ENCODE results near the gene TAGAP. TPM values are rescaled to one million over a fixed set of nuclear protein-coding genes. Genes with fewer than 3 reads are reported as not detected.
"Not testable (repeated sequence)": the region's sequence is repeated elsewhere in the genome, so short reads cannot be mapped to it uniquely, and the experiment has no call there.

The TAGAP gene
- total and polyA plus RNA-seq, 4 experiments from 2014 or later, result 160 to 276 (median 188) TPM

- Histone ChIP-seq H3K36me3 (ENCODE audit: insufficient read depth, low read length) (no peaks in the 10 kb centered on the region), H3K4me1 (ENCODE audit: insufficient read depth, low read length) (peaks cover 74% of the 10 kb centered on the region), H3K27me3 (ENCODE audit: insufficient read depth, low read length) (no peaks in the 10 kb centered on the region), H3K9me3 (ENCODE audit: control insufficient read depth in 1 of 2, low read length in 2 of 2) (no peaks in the 10 kb centered on the region), H3K27ac (ENCODE audit: low read depth, low read length) (no peak overlapping the region), H3K4me3 (ENCODE audit: low read length in 2 of 2) (no peak overlapping the region)
- intact Hi-C loops (cut with micrococcal nuclease), result no loop called here
- CTCF ChIA-PET (ENCODE audit: partially characterized antibody), result interaction anchor here (9.4 to 24.9 kb wide), 3 partner anchors 27 to 120 kb away, joined by 220 to 676 read pairs (median 440); partner anchors contain the start of gene TAGAP
- H3K36me3 Mint-ChIP-seq, result peaks cover 0 to 5% of the 10 kb centered on the region in 2 donors
- peaks cover 0 to 1% (median 0%) of the 10 kb centered on the region in 8 donors for H3K9me3 Mint-ChIP-seq
- H3K27ac Mint-ChIP-seq, result peak overlapping the region in 5 of 7 donors; percentile 34 to 89 (median 80)
- peaks cover 51 to 82% (median 66%) of the 10 kb centered on the region in 4 donors for H3K4me1 Mint-ChIP-seq
- POLR2A ChIA-PET (ENCODE audit: partially characterized antibody), result interaction anchor here (3.1 to 22.0 kb wide), 3 partner anchors 26 to 95 kb away, joined by 15 to 651 read pairs (median 18); partner anchors contain the start of gene TAGAP
- peak overlapping the region in 5 of 8 donors; percentile 1 to 83 (median 53) for H3K4me3 Mint-ChIP-seq
- DNase-seq, result no peak
- no peaks in the 10 kb centered on the region for H3K27me3 Mint-ChIP-seq
These were observed 32.6 kb downstream of the TAGAP start for GRCh38 chr6:159012201-159012600.

GRCh38 chr6:159010037-159010612, 34.7 kb downstream of the TAGAP start:
- H3K4me1 Mint-ChIP-seq, result peaks cover 49 to 69% (median 56%) of the 10 kb centered on the region in 4 donors
- intact Hi-C loops (cut with micrococcal nuclease); H3K36me3 ChIP-seq (ENCODE audit: insufficient read depth, low read length); H3K27me3 ChIP-seq (ENCODE audit: insufficient read depth, low read length); H3K27me3 Mint-ChIP-seq; H3K36me3 Mint-ChIP-seq; H3K9me3 ChIP-seq (ENCODE audit: control insufficient read depth in 1 of 2, low read length in 2 of 2); DNase-seq; H3K4me3 ChIP-seq (ENCODE audit: low read length in 2 of 2); H3K27ac ChIP-seq (ENCODE audit: low read depth, low read length); H3K9me3 Mint-ChIP-seq: not testable (repeated sequence)
- POLR2A ChIA-PET (ENCODE audit: partially characterized antibody), result interaction anchor here (0.8 to 22.0 kb wide), 9 partner anchors 8 to 124 kb away, joined by 3 to 651 read pairs (median 13); partner anchors contain the start of genes RSPH3 and TAGAP
- CTCF ChIA-PET (ENCODE audit: partially characterized antibody), result interaction anchor here (1.5 to 24.9 kb wide), 9 partner anchors 10 to 122 kb away, joined by 3 to 676 read pairs (median 25); partner anchors contain the start of genes RSPH3 and TAGAP
- peaks cover 58% of the 10 kb centered on the region for H3K4me1 ChIP-seq (ENCODE audit: insufficient read depth, low read length)
- H3K4me3 Mint-ChIP-seq, result peak overlapping the region in 4 of 8 donors; percentile 32 to 75 (median 46)
- peak overlapping the region in 6 of 7 donors; percentile 36 to 88 (median 70) for H3K27ac Mint-ChIP-seq

- Mint-ChIP-seq H3K27me3 (no peaks in the 10 kb centered on the region), H3K36me3 (peaks cover 0 to 5% of the 10 kb centered on the region in 2 donors), H3K4me1 (peaks cover 37 to 55% (median 47%) of the 10 kb centered on the region in 4 donors), H3K4me3 (peak overlapping the region; percentile 64 to 77 (median 72)), H3K27ac (peak overlapping the region; percentile 7 to 90 (median 77)), H3K9me3 (peaks cover 0 to 1% (median 0%) of the 10 kb centered on the region in 8 donors)
- intact Hi-C loops (cut with micrococcal nuclease), result loop anchor here (1.0 kb wide), 3 partner anchors 34 to 126 kb away; no protein-coding TSS in a partner anchor
- Histone ChIP-seq H3K9me3 (ENCODE audit: control insufficient read depth in 1 of 2, low read length in 2 of 2) (no peaks in the 10 kb centered on the region), H3K4me3 (ENCODE audit: low read length in 2 of 2) (peak overlapping the region in 1 of 2 donors; percentile 29), H3K36me3 (ENCODE audit: insufficient read depth, low read length) (no peaks in the 10 kb centered on the region), H3K27me3 (ENCODE audit: insufficient read depth, low read length) (no peaks in the 10 kb centered on the region), H3K4me1 (ENCODE audit: insufficient read depth, low read length) (peaks cover 44% of the 10 kb centered on the region), H3K27ac (ENCODE audit: low read depth, low read length) (no peak overlapping the region)
- ChIA-PET POLR2A (ENCODE audit: partially characterized antibody) (interaction anchor here (1.0 to 22.0 kb wide), 13 partner anchors 9 to 127 kb away, joined by 3 to 651 read pairs (median 12); partner anchors contain the start of genes RSPH3 and TAGAP), CTCF (ENCODE audit: partially characterized antibody) (interaction anchor here (0.7 to 24.9 kb wide), 22 partner anchors 9 to 143 kb away, joined by 3 to 676 read pairs (median 6); partner anchors contain the start of genes RSPH3 and TAGAP)
- DNase-seq, result peak; percentile 54 to 68 (median 66)
These were observed 36.0 kb downstream of the TAGAP start for GRCh38 chr6:159008656-159009288.

- CTCF ChIA-PET (ENCODE audit: partially characterized antibody), result interaction anchor here (0.7 to 24.9 kb wide), 8 partner anchors 10 to 142 kb away, joined by 3 to 676 read pairs (median 24); partner anchors contain the start of gene TAGAP
- H3K4me1 Mint-ChIP-seq, result peaks cover 30 to 48% (median 38%) of the 10 kb centered on the region in 4 donors
These were observed 37.3 kb downstream of the TAGAP start for GRCh38 chr6:159007510-159007909.

GRCh38 chr6:159005436-159005835, 39.4 kb downstream of the TAGAP start:
- Mint-ChIP-seq H3K9me3 (peaks cover 0 to 1% (median 0%) of the 10 kb centered on the region in 8 donors), H3K27me3 (no peaks in the 10 kb centered on the region), H3K36me3 (peaks cover 0 to 10% of the 10 kb centered on the region in 2 donors), H3K4me3 (no peak overlapping the region), H3K27ac (no peak overlapping the region), H3K4me1 (peaks cover 22 to 43% (median 31%) of the 10 kb centered on the region in 4 donors)
- ChIA-PET POLR2A (ENCODE audit: partially characterized antibody) (interaction anchor here (9.6 kb wide), 1 partner anchor 102 kb away, joined by 144 read pairs; no protein-coding TSS in a partner anchor), CTCF (ENCODE audit: partially characterized antibody) (interaction anchor here (19.0 to 24.9 kb wide), 2 partner anchors 103 to 127 kb away, joined by 440 to 676 read pairs; no protein-coding TSS in a partner anchor)
- no peak overlapping the region for H3K27ac ChIP-seq (ENCODE audit: low read depth, low read length)
- H3K36me3 ChIP-seq (ENCODE audit: insufficient read depth, low read length), result no peaks in the 10 kb centered on the region
- peaks cover 32% of the 10 kb centered on the region for H3K4me1 ChIP-seq (ENCODE audit: insufficient read depth, low read length)
- no peaks in the 10 kb centered on the region for H3K27me3 ChIP-seq (ENCODE audit: insufficient read depth, low read length)
- no peak for DNase-seq
- no peaks in the 10 kb centered on the region for H3K9me3 ChIP-seq (ENCODE audit: control insufficient read depth in 1 of 2, low read length in 2 of 2)
- intact Hi-C loops (cut with micrococcal nuclease), result no loop called here
- no peak overlapping the region for H3K4me3 ChIP-seq (ENCODE audit: low read length in 2 of 2)

More at GRCh38 chr6:159007510-159007909, 37.3 kb downstream of the TAGAP start:
- Histone ChIP-seq H3K27ac (ENCODE audit: low read depth, low read length) (no peak overlapping the region), H3K9me3 (ENCODE audit: control insufficient read depth in 1 of 2, low read length in 2 of 2) (no peaks in the 10 kb centered on the region), H3K4me1 (ENCODE audit: insufficient read depth, low read length) (peaks cover 32% of the 10 kb centered on the region), H3K4me3 (ENCODE audit: low read length in 2 of 2) (no peak overlapping the region), H3K36me3 (ENCODE audit: insufficient read depth, low read length) (no peaks in the 10 kb centered on the region), H3K27me3 (ENCODE audit: insufficient read depth, low read length) (no peaks in the 10 kb centered on the region)
- no peaks in the 10 kb centered on the region for H3K27me3 Mint-ChIP-seq
- H3K9me3 Mint-ChIP-seq, result peaks cover 0 to 1% (median 0%) of the 10 kb centered on the region in 8 donors
- POLR2A ChIA-PET (ENCODE audit: partially characterized antibody), result interaction anchor here (1.2 to 22.0 kb wide), 8 partner anchors 11 to 127 kb away, joined by 3 to 651 read pairs (median 11); partner anchors contain the start of gene TAGAP
- intact Hi-C loops (cut with micrococcal nuclease), result no loop called here
- H3K4me3 Mint-ChIP-seq, result no peak overlapping the region
- H3K36me3 Mint-ChIP-seq, result peaks cover 0 to 9% of the 10 kb centered on the region in 2 donors
- no peak for DNase-seq
- H3K27ac Mint-ChIP-seq, result peak overlapping the region in 3 of 7 donors; percentile 4 to 81 (median 77)

DNA sequence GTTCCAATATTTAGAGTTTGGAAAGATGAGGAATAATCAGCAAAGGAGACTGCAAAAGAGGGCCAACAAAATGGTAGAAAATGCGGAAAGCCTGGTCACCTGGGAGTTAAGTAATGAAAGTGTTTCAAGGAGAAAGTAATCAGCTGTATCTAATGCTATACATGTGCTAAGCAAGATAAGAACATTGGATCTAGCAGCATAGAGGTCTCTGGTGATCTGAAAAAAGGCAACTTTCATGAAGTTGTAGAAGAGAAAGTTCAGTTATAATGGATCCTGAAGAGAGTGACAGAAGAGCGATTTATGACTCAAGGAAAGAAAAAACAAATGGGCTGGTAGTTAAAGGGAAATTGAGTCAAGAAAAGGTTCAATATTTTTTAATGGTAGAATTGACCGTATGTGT, 40.2 kb downstream of the TAGAP start:
- CTCF ChIA-PET (ENCODE audit: partially characterized antibody), result interaction anchor here (0.6 to 24.9 kb wide), 6 partner anchors 37 to 723 kb away, joined by 3 to 676 read pairs (median 8); no protein-coding TSS in a partner anchor

More for the DNA sequence above, 40.2 kb downstream of the TAGAP start:
- intact Hi-C loops (cut with micrococcal nuclease), result no loop called here
- Mint-ChIP-seq H3K36me3 (peaks cover under 1 to 10% of the 10 kb centered on the region in 2 donors), H3K27me3 (no peaks in the 10 kb centered on the region), H3K4me3 (no peak overlapping the region), H3K27ac (peak overlapping the region in 1 of 7 donors; percentile 3), H3K9me3 (no peaks in the 10 kb centered on the region), H3K4me1 (peaks cover 16 to 41% (median 26%) of the 10 kb centered on the region in 4 donors)
- POLR2A ChIA-PET (ENCODE audit: partially characterized antibody), result interaction anchor here (9.6 kb wide), 1 partner anchor 103 kb away, joined by 144 read pairs; no protein-coding TSS in a partner anchor
- H3K27me3 ChIP-seq (ENCODE audit: insufficient read depth, low read length), result no peaks in the 10 kb centered on the region
- no peak overlapping the region for H3K4me3 ChIP-seq (ENCODE audit: low read length in 2 of 2)
- H3K36me3 ChIP-seq (ENCODE audit: insufficient read depth, low read length), result no peaks in the 10 kb centered on the region
- H3K9me3 ChIP-seq (ENCODE audit: control insufficient read depth in 1 of 2, low read length in 2 of 2), result no peaks in the 10 kb centered on the region
- H3K27ac ChIP-seq (ENCODE audit: low read depth, low read length), result no peak overlapping the region
- peaks cover 27% of the 10 kb centered on the region for H3K4me1 ChIP-seq (ENCODE audit: insufficient read depth, low read length)
- no peak for DNase-seq

Data from CD4-positive, alpha-beta memory T cell (primary cell).